LNCaP clone FGC (cell line): Measurements from ENCODE around the gene TFDP2.
A peak's percentile ranks its signal among the peaks of the same experiment; 100 is the strongest.

Experiments
- DNase-seq: peaks from one replicate; pipeline ENCODE4 v3.0.0-alpha.2; 2011; ENCODE audit warnings: low read depth
- H3K4me3 ChIP-seq: 2 replicates; pipeline ENCODE4 v1.5.1; 2011; ENCODE audit warnings: mild to moderate bottlenecking, low read depth, low read length, control low read depth
- CTCF ChIP-seq: IDR thresholded peaks from 2 replicates; pipeline ENCODE4 v1.5.1; 2012; ENCODE audit warnings: mild to moderate bottlenecking; ENCODE audit not compliant: control insufficient read depth, insufficient read depth; ENCODE audit errors: extremely low read depth

TFDP2 gene

GRCh38 chr3:142033292-142033691, 116.1 kb downstream of the TFDP2 start:
- DNase-seq = no peak
- H3K4me3 ChIP-seq = no peak overlapping the region
- no peak for TF ChIP-seq CTCF

GRCh38 chr3:142031575-142031974, 117.8 kb downstream of the TFDP2 start:
- H3K4me3 ChIP-seq = no peak overlapping the region
- DNase-seq = no peak

GRCh38 chr3:142029791-142030190, 119.6 kb downstream of the TFDP2 start:
- no peak for DNase-seq
- no peak overlapping the region for H3K4me3 ChIP-seq
- TF ChIP-seq CTCF = no peak

More at GRCh38 chr3:142031575-142031974, 117.8 kb downstream of the TFDP2 start:
- no peak for TF ChIP-seq CTCF

GRCh38 chr3:142029052-142029642, 120.2 kb downstream of the TFDP2 start:
- no peak for DNase-seq
- no peak for TF ChIP-seq CTCF
- H3K4me3 ChIP-seq = no peak overlapping the region

- H3K4me3 ChIP-seq = peak overlapping the region; percentile 54
- DNase-seq = peak; percentile 75
- TF ChIP-seq CTCF = no peak
These were observed 121.0 kb downstream of the TFDP2 start for GRCh38 chr3:142028243-142028777.

GRCh38 chr3:142027735-142028134, 121.6 kb downstream of the TFDP2 start:
- peak overlapping the region; percentile 54 for H3K4me3 ChIP-seq
- DNase-seq = peak; percentile 36
- no peak for TF ChIP-seq CTCF

GRCh38 chr3:142027300-142027699, 122.0 kb downstream of the TFDP2 start:
- DNase-seq = no peak
- no peak for TF ChIP-seq CTCF

More at GRCh38 chr3:142027300-142027699, 122.0 kb downstream of the TFDP2 start:
- peak overlapping the region; percentile 54 for H3K4me3 ChIP-seq
